ENCODE data around the gene RPS6KA3. TPM values are rescaled to one million over a fixed set of nuclear protein-coding genes. Genes with fewer than 3 reads are reported as not detected.

The RPS6KA3 gene
- total and polyA plus RNA-seq, 2 of the 8 experiments (the other 6 are each of a cell fraction or from before 2014, with no cell fraction given), result 7.1 to 13.0 TPM

GRCh38 chrX:20263474-20263873 lies 3.2 kb downstream of the RPS6KA3 start:
- peaks cover 0 to 40% of the 10 kb centered on the region in 2 experiments; a peak in 2 of 4 replicates for H3K79me2 ChIP-seq (ENCODE audit: control insufficient read depth in 1 of 2, insufficient read depth in 2 of 2, low read length in 2 of 2)
- H3K4ac ChIP-seq (replicated peaks; ENCODE audit: insufficient read length, low read depth, low read length), result no peak overlapping the region
- ChIA-PET POLR2A (ENCODE audit: partially characterized antibody) (no interaction called here), CTCF (ENCODE audit: partially characterized antibody) (no interaction called here)
- H2BK15ac ChIP-seq (ENCODE audit: low read length), result no peak overlapping the region
- H2BK120ac ChIP-seq (replicated peaks; ENCODE audit: low read depth, low read length), result no peak overlapping the region
- H3K23me2 ChIP-seq (ENCODE audit: low read depth, low read length), result peaks cover 3% of the 10 kb centered on the region; the same call in 1 of the 2 replicates
- no peak overlapping the region for H4K8ac ChIP-seq (ENCODE audit: extremely low read depth, insufficient read depth, low read length)
- FAIRE-seq (no peak), DNase-seq (ENCODE audit: low read depth in 1 of 2, low spot score in 2 of 2) (no peak)
- H4K20me1 ChIP-seq (replicated peaks in 1 of 2; ENCODE audit: control insufficient read depth in 1 of 2, insufficient read depth in 2 of 2, low read length in 2 of 2), result peaks cover 3 to 6% of the 10 kb centered on the region in 2 experiments
- H3K9ac ChIP-seq (replicated peaks in 1 of 4; ENCODE audit: extremely low read depth in 1 of 4, low read depth in 3 of 4, low read length in 3 of 4), result no peak overlapping the region
- no peak overlapping the region for H4K5ac ChIP-seq (ENCODE audit: insufficient read length, low read depth, low read length)
- no peak overlapping the region for H3K4me2 ChIP-seq (ENCODE audit: insufficient read depth in 1 of 2, low read depth in 2 of 2, low read length in 2 of 2)
- H3K4me1 ChIP-seq (replicated peaks in 1 of 4; ENCODE audit: control insufficient read depth in 3 of 4, insufficient read depth in 4 of 4, low read length in 3 of 4), result peaks cover 0 to under 1% (median 0%) of the 10 kb centered on the region in 4 experiments; a peak in 1 of 7 replicates
- no peak overlapping the region for H2AK5ac ChIP-seq (ENCODE audit: low read depth, low read length)
- 34% methylated on average over 2 of the region's 2 CpGs; no CpG with 5 or more reads in 1 of the 2 experiments for whole genome bisulfite sequencing, 2 experiments (ENCODE audit: extremely low coverage in 1 of 2, insufficient coverage in 1 of 2, insufficient read length in 1 of 2, insufficient replicate concordance in 2 of 2, low coverage in 1 of 2, low lambda C conversion rate in 2 of 2, missing lambda C conversion rate in 1 of 2)
- no peaks in the 10 kb centered on the region; the same call in 1 of the 2 replicates for H3K79me1 ChIP-seq (ENCODE audit: low read depth, low read length)
- H3K18ac ChIP-seq (ENCODE audit: extremely low read depth, low read length), result no peak overlapping the region
- H3K36me3 ChIP-seq (ENCODE audit: control insufficient read depth in 2 of 4, insufficient read depth in 4 of 4, low read length in 3 of 4), result no peaks in the 10 kb centered on the region
- H3K9me3 ChIP-seq (ENCODE audit: insufficient read depth in 2 of 2, low read depth in 1 of 2, low read length in 1 of 2), result no peaks in the 10 kb centered on the region
- H4K91ac ChIP-seq (replicated peaks; ENCODE audit: insufficient read length, low read length), result no peak overlapping the region
- no peak overlapping the region for H3K56ac ChIP-seq (replicated peaks; ENCODE audit: insufficient read length, low read depth, low read length)
- no peak overlapping the region for H2BK5ac ChIP-seq (ENCODE audit: low read depth, low read length)
- TF ChIP-seq BACH1 (IDR thresholded peaks at IDR 0.05; ENCODE audit: low read length), result no peak
- TF ChIP-seq GTF2F1 (IDR thresholded peaks at IDR 0.05; ENCODE audit: borderline replicate concordance, low read depth, low read length), result no peak
- no peak for TF ChIP-seq SAP30 (IDR thresholded peaks at IDR 0.05; ENCODE audit: insufficient read depth, insufficient replicate concordance, low read length)
- TF ChIP-seq POU5F1 (IDR thresholded peaks at IDR 0.05; ENCODE audit: low read depth, low read length), result no peak
- no peak for TF ChIP-seq BCL11A (IDR thresholded peaks at IDR 0.05; ENCODE audit: low read depth in 2 of 2, low read length in 2 of 2)
- TF ChIP-seq ZNF274 (IDR thresholded peaks at IDR 0.05; ENCODE audit: borderline replicate concordance, extremely low read depth, low read length), result no peak
- TF ChIP-seq YY1 (IDR thresholded peaks at IDR 0.05; ENCODE audit: low read depth, low read length), result no peak
- TF ChIP-seq SUZ12 (IDR thresholded peaks at IDR 0.05; ENCODE audit: low read length), result no peak
- no peak for TF ChIP-seq NANOG (IDR thresholded peaks at IDR 0.05; ENCODE audit: insufficient read depth, low read depth, low read length, poor library complexity, severe bottlenecking)
- no peak for TF ChIP-seq TEAD4 (IDR thresholded peaks at IDR 0.05; ENCODE audit: low read depth, low read length)
- no peak overlapping the region for H3K14ac ChIP-seq (ENCODE audit: insufficient read length)
- H2AFZ ChIP-seq (ENCODE audit: low read length), result no peak overlapping the region
- no peak overlapping the region for H3K23ac ChIP-seq (ENCODE audit: insufficient read length)
- H2BK20ac ChIP-seq (ENCODE audit: low read length), result no peak overlapping the region
- no peak overlapping the region for H3K27ac ChIP-seq (ENCODE audit: low read depth, low read length)
- peaks cover 0 to 2% (median 1%) of the 10 kb centered on the region in 4 experiments; a peak in 3 of 7 replicates for H3K27me3 ChIP-seq (replicated peaks in 1 of 4; ENCODE audit: control insufficient read depth in 3 of 4, extremely low read depth in 1 of 4, insufficient read depth in 3 of 4, low read length in 3 of 4)
- H3K4me3 ChIP-seq (ENCODE audit: extremely low read depth in 1 of 4, insufficient read depth in 2 of 4, low read depth in 3 of 4, low read length in 4 of 4), result no peak overlapping the region
- no peak overlapping the region for H2BK12ac ChIP-seq (ENCODE audit: low read depth, low read length)
